Keratinocyte (primary cell): ENCODE data around the gene PRKAR2B.

ENCODE experiments used
- CTCF ChIP-seq, 3 experiments: IDR thresholded peaks in 1 of 3; conservative IDR thresholded peaks in 1 of 3; optimal IDR thresholded peaks in 1 of 3; 2 replicates in 2 of 3; 3 replicates in 1 of 3; pipeline versions ENCODE3 to v1.5.1; 2011; ENCODE audit warnings: low read length in 3 of 3, mild to moderate bottlenecking in 3 of 3, moderate library complexity in 2 of 3, control low read depth in 1 of 3, inconsistent platforms in 1 of 3; ENCODE audit not compliant: insufficient read depth in 2 of 3; ENCODE audit errors: extremely low read depth in 1 of 3
- EZH2 ChIP-seq: IDR thresholded peaks from one replicate; pipeline ENCODE4 v1.6.1; 2012; ENCODE audit warnings: inconsistent platforms, mild to moderate bottlenecking, low read length, moderate library complexity

- TF ChIP-seq CTCF (optimal IDR thresholded peaks at IDR 0.05 in 1 of 3, IDR thresholded peaks at IDR 0.05 in 1 of 3, conservative IDR thresholded peaks at IDR 0.05 in 1 of 3; ENCODE audit: extremely low read depth in 1 of 3, insufficient read depth in 2 of 3, low read length in 3 of 3), result no peak
- TF ChIP-seq EZH2, result no peak
These were observed 75.0 kb downstream of the PRKAR2B start for GRCh38 chr7:107119376-107120105.
